HG03095 (cell line): ENCODE measurements around the gene GRID2.
"Not testable (repeated sequence)": the region's sequence is repeated elsewhere in the genome, so short reads cannot be mapped to it uniquely, and the experiment has no call there.

Experiments
- ATAC-seq: cut with Tn5 transposase; IDR thresholded peaks from one replicate; pipeline ENCODE4 v1.9.1; 2021; ENCODE audit warnings: moderate library complexity; ENCODE audit not compliant: unreplicated experiment

The GRID2 gene

DNA sequence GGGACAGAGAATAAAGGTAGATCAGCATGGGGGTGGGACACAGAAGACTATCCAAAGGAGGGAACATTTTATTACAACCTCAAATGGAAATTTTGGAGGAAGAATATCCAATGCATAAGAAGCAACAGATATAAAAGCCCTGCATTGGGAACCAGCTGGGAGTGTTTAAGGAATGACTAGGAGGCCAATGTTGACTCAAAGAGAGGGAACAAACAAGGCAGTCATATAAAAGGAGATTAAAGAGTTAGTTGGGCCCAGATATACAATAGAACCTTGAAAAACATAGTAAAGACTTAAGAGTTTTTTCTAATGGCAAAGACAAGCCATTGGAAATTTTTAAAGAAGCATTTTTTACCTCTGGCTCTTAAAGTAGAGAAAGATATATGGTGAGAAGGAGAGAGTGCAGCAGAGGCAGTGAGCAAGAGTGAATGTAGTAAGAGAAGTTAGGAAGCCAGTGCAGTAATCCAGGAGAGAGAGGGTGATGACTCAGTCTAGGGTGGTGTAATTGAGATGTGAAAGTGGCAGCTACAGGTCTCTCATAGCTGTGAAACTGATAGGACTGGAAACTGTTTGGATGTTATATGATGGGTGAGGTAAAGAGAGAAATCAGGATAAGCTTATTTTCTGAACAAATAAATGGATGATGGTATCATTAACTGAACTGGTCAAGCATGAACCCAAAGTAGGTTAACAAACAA, 1342.6 kb downstream of the GRID2 start:
- no peak for ATAC-seq

DNA sequence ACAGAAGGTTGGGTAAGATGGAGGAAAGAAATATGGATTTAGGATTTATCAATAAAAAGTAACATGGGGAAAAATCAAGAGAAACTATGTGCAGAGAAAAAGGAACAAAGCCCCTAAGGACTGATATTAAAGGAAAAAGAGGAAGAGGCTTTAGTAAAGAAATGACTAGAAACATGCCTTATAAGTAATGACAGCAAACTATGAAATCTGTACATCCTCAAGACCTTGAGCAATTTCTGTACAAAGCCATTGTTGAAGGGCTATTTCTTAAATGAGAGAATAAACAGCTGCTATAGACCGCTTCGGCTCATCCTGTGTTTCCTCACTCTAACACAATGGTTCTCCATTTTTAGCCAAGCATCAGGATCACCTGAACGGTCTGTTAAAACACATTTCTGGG, 1344.5 kb downstream of the GRID2 start:
- ATAC-seq = no peak

DNA sequence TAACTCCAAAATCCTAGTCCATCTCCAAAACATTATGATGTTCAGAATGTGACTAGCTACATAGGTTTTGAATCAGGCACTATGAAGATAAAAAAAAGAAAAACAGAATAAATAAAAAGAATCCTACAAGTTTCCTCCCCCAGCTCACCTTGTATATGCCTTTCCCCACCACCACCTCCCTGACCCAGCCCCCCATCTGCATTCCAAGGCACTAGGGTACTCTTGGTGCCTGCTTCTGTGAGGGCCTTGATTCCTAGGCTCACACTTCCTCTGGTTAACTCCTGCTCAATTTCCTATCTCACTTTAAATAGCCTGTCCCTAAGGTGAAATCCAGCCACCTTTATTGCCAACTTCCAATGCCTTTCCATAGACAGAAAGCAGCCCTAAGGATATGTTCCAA, 1346.1 kb downstream of the GRID2 start:
- no peak for ATAC-seq

DNA sequence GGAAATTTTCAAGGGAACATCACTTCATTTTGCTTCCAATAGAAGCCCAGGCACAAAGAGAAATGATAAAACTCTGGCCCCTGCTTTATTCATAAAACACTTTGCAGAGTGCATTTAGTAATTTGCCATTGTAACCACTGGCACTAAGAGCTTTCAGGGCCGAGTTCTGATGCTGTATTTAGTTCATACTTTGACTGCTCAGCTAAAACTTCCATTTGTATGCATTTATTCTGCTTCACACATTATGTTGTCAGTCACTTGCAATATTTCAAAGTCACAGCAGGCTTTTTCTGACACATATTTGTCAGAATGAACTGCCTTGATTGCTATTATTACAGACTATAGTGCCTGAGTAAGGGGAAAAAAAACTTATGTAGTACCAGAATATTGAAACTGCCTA, 1350.4 kb downstream of the GRID2 start:
- no peak for ATAC-seq

GRCh38 chr4:93657527-93657926, 1353.8 kb downstream of the GRID2 start:
- peak; percentile 45 for ATAC-seq

DNA sequence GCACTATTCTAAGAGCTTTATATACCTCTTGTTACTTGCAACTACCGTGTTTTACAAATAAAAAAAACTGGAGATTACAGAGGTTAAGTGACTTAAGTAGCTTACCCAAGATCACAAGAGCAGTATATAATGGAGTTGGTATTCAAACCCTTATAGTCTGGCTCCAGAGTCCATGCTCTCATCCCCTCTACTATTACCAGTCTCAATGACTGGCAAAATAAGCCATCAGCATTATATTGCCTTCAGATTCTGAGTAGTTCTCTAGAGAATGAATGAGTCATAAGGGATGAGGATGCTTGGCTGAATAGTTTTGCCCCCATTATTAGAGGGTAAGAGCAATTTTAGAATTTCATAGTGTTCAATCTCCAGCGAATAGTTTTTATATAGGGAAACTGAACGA, 1354.7 kb downstream of the GRID2 start:
- no peak for ATAC-seq

- ATAC-seq = no peak
Measured at GRCh38 chr4:93659629-93660028, 1355.9 kb downstream of the GRID2 start.

GRCh38 chr4:93660036-93660435, 1356.3 kb downstream of the GRID2 start:
- no peak for ATAC-seq

- no peak for ATAC-seq
Measured at GRCh38 chr4:93670434-93670833, 1366.7 kb downstream of the GRID2 start.

GRCh38 chr4:93671093-93671492, 1367.3 kb downstream of the GRID2 start:
- no peak for ATAC-seq

GRCh38 chr4:93676937-93677336, 1373.2 kb downstream of the GRID2 start:
- not testable (repeated sequence) for ATAC-seq

DNA sequence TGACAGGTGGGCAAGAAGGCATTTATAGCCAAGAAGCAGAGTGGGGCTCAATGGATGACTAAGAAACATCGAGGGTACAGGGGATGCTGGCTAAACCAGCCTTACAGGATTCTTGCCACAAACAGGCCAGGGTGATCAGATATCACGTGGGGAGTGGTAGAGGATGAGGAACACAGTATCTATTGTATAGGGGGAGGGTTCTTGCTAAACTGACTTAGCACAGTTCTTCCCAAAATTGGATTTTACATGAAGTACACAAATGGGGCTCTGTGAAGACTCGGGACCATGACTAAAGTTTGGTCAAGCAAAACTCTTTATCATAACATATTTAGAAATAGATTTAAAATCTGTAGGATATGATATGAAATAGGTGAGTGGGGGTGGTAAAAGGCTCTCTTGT, 1380.8 kb downstream of the GRID2 start:
- no peak for ATAC-seq

DNA sequence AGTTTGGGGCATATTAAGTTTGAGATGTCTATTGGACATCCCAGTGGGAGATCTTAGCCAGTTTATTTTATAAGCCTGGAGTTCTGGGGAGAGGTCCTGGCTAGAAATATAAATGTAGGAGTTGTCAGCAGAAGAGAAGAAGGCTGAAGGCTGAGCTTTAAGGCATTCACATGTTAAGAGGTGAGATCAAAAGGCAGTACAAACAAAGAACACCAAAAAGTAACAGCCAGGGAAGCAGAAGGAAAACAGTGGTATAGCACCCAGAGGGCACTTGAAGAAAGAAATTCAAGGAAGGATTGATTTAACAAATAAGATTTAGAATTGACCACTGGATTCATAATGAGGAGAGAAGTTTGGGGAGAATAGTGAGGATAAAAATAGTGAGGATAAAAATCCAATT, 1383.5 kb downstream of the GRID2 start:
- no peak for ATAC-seq

- ATAC-seq = no peak
Measured at GRCh38 chr4:93688978-93689377, 1385.2 kb downstream of the GRID2 start.

GRCh38 chr4:93693141-93693540, 1389.4 kb downstream of the GRID2 start:
- no peak for ATAC-seq

- ATAC-seq = no peak
Measured at GRCh38 chr4:93698686-93699085, 1394.9 kb downstream of the GRID2 start.

GRCh38 chr4:93700571-93700970, 1396.8 kb downstream of the GRID2 start:
- ATAC-seq = no peak

DNA sequence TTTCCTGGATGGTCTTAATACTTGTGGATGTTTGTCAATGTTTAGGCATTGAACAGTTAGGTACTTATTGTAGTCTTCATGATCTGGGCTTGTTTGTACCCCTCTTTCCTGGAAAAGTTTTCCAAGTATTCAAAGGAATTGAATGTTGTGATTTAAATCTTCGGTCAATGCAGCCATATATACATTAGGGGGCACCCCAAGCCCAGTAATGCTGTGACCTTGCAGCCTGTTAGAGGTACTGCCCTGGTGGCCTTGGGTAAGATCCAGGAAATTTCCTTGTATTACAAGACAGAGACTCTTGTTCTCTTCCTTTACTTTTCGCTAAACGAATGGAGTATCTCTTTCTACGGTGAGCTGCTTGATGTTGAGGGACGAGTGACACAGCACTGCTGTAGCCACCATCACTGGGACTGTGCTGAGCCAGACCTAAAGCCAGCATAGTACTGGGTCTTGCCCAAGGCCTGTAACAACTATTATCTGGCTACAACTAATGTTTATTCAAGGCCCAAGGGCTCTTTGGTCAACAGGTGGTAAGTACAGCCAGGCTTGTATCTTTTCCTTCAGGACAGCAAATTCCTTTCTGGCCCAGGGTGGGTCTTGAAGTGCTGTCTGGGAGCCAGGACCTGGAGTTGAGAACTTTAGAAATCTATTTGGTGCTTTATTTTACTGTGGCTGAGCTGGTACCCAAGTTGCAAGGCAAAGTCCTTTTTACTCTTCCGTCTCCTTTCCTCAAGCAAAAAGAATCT, 1406.5 kb downstream of the GRID2 start:
- peak; percentile 75 for ATAC-seq

GRCh38 chr4:93710847-93711430, 1407.2 kb downstream of the GRID2 start:
- no peak for ATAC-seq

GRCh38 chr4:93718233-93718632, 1414.5 kb downstream of the GRID2 start:
- no peak for ATAC-seq

GRCh38 chr4:93719552-93719951, 1415.8 kb downstream of the GRID2 start:
- no peak for ATAC-seq

GRCh38 chr4:93722446-93722845, 1418.7 kb downstream of the GRID2 start:
- no peak for ATAC-seq
